HG03066 (cell line): ENCODE measurements around the gene OR10A4.
"Not testable (repeated sequence)": the region's sequence is repeated elsewhere in the genome, so short reads cannot be mapped to it uniquely, and the experiment has no call there.

Source experiments
- ATAC-seq: cut with Tn5 transposase; IDR thresholded peaks from one replicate; pipeline ENCODE4 v1.9.1; 2021; ENCODE audit warnings: low read depth; ENCODE audit not compliant: unreplicated experiment

Gene OR10A4, protein sequence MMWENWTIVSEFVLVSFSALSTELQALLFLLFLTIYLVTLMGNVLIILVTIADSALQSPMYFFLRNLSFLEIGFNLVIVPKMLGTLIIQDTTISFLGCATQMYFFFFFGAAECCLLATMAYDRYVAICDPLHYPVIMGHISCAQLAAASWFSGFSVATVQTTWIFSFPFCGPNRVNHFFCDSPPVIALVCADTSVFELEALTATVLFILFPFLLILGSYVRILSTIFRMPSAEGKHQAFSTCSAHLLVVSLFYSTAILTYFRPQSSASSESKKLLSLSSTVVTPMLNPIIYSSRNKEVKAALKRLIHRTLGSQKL

DNA sequence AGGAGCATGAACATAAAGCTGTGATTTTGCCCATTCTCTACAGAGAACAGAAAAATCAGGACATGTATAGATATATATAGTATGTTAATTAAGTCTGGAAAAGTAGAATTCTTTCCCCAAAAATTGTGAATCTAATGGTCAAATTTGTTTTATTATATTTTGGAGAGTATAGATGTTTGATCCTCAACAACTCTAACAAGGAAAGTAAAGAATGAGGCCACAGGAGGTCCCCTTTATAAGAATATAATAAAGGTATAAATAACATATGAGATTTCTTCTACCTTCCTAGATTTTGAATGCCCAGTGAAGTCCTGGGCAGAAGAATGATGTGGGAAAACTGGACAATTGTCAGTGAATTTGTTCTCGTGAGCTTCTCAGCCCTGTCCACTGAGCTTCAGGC is at the start of gene OR10A4:
OR10A4 (plus strand) TSS at position 301 of the 400 bp plus-strand sequence; CDS start at position 324, 23 bp downstream.
- no peak for ATAC-seq

DNA sequence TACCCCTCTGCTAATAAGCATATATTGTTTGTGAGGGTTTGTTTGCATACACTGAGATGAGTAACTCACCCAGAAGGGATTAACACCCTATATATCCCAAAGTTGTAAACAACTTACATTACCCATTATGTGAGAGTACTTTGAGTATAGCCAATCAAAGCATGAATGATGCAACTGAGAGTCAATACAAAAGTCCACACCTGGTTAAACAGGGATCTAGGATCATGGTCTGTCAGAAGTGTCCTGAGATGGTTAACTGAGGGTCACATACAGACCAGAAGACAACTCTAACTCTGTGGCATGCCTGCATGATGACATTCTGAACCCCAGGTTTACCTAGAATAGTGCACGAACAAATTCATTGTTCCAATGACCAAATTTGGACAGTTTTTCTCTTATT is 48.3 kb upstream of the OR10A4 start:
- no peak for ATAC-seq

DNA sequence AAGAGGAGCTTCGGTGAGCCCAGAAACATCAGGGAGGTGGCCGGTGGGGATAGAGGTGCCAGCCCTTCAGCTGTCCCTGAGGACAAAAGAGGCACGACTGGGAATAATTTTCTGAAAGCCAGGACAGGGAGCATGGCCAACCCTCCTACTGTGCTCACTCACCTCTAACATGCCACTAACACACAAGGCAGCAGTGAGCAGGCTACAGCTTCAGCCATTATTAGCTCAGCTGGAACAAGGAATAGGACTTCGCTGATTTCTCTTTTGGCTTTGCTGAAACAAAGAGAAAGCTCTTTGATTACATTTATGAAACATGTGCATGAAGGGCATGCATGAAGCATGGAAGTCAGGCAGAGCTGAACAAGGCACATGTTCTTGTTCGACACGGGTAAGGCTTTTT is 43.1 kb upstream of the OR10A4 start:
- no peak for ATAC-seq

DNA sequence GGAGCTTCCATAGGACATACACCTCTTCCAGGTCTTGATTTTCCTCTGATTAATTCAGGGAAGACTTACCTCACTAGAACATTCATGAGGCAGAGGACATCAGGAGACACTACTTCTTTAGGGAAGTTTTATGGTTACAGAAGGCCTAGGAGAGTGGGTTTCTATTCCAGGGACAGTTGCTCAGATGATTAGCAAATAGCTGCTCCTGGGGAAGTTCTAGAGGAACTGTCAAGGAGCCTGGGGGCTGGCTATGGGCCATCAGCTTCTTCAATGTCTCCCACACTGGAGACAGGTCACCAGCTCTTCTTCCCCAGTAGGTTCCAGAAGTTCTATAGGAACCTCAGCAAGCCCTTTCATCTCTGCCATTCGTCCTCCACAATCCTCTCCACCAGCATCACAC is 42.4 kb upstream of the OR10A4 start:
- no peak for ATAC-seq

DNA sequence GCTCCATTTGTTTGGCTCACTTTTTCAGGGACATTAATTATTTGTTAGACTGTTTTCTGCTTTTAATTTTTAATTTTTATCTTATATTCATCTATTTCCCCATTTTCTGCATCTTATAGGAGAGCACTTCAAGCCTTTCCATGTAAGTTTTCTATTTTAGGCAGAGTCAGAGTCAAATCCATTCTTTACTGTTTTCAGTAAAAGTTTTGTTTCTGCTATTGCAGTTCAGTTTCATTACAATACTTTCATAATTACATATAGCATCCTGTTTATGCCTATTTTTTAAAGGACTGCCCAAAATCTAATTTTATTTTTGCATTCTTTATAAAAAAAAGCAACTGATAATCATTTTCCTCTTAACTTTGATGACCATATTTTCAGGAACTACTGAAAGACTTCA is 34.7 kb upstream of the OR10A4 start:
- no peak for ATAC-seq

DNA sequence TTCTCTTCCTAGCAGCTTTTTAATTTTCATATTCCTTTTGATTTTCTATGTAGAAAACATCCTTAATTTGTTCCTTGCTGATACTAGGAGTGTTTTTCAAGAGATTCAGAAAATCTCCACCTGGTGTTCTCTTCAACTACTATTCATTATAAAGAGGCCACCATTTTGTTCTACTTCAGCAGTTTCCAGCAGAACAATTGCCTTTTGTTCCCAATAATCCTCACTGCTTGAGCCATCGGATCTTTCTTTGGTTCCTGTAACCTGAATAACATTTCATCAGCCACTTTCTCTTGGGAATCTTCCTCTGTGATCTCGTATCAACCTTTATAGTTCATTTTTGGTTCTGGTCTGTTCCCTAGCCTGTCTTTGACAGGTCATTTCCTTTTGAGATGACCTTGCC is 32.8 kb upstream of the OR10A4 start:
- ATAC-seq, result no peak

DNA sequence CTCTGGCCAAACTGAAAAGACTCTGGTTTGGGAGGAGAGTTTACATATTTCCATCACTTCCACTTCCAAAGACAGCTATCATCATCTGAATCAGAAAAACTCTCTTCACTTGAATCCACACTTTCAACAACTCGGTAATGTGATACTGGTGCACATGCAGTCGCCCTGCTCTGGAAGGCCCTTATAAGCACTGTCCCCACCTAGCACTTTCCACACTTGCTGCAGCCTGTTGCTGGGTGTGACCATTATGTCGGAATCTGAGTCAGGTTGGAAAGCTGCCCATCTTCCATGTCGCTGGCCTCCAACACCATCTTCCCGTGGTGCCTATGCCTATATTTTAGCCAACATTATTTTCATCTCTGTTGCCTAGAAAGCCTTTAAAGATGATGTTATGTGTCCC is 32.1 kb upstream of the OR10A4 start:
- no peak for ATAC-seq

DNA sequence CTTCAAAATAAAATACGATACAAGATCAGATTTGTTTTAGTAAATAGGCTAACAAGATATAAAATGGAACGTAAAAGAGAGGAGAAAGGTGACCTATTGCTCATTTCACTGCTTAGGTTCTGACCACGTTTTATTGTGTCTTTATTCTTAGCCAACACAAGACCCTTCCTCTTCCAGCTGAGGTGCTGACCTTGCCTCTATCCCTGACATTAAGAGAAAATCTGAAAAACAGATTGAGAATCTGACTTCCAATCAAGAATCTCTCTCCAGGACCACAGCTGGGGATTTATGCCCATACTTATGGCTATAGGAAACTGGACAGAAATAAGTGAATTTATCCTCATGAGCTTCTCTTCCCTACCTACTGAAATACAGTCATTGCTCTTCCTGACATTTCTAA is 31.0 kb upstream of the OR10A4 start, which contains the start of gene OR10A5:
OR10A5 (plus strand) TSS at position 301 of the 400 bp plus-strand sequence; CDS start at position 301, 0 bp downstream.
- no peak for ATAC-seq

DNA sequence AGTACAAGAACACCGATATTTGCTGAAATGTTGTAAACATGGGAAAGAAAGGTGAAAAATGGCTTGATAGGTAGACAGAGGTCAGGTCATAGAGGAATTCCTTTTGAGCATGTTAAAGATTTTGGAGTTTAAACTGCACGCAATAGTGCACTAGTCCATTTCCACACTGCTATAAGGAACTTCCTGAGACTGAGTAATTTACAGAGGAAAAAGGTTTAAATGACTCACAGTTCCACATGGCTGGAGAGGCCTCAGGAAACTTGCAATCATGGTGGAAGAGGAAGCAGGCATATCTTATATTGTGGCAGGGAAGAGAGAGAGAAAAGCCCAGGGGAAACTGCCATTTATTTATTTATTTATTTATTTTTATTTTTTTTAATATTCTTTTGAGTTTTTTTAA is 25.9 kb upstream of the OR10A4 start:
- no peak for ATAC-seq

DNA sequence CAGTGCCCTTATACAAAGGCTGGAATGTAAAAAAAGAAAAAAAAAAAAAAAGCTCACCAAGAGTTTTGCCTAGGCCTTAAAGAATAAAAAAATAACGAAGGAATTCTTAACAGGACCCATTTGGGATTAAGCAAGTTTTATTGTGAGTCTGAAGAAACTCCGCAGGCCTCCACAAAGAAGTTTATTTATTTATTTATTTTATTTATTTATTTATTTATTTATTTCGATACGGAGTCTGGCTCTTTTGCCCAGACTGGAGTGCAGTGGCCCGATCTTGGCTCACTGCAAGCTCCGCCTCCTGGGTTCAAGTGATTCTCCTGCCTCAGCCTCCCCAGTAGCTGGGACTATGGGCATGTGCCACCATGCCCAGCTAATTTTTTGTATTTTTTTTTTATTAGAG is 21.6 kb upstream of the OR10A4 start:
- not testable (repeated sequence) for ATAC-seq

DNA sequence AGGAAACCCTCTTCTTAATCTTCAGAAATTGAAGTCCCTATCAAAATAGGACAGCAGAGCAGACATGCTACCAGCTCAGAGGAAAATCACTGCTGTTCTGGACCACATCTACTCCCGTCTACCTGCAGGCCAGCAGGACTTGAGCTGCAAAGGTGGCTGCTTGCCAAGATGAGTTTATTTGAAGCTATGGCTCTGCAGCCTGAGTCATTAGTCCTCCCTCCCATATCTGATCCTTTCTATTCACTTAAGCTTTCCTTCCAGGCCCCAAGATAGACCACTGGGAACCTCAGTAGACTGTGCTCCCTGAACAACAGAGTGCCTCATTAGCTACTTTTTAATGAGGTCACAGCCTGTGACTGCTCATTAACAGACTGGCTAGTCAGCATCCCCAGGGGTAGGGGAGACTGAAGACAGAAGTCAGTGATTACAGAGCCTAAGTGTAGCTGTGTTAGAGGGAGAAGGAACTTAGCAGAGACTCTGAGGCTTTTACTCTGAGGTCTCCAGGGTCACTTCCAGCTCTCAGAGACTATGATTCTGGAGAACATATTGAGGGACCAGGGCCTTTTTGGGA is 20.4 kb upstream of the OR10A4 start:
- ATAC-seq, result no peak

DNA sequence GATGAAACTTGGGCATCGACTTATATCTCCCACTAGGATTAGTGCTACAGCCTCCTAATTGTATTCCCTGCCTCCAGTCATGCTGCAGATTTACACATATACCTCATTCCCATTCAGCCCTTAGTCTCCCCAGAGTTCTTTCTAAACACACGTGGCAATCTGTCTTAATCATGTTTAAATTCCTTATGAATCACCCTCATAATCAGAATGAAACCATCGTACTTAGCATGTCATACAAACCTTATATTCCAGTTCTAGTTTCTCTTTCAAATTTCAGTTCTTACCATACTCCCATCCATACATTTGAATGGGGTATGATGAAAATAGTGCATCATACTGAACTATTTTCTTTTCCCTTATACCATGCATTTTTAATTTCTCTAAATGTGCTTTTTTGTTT is 19.6 kb upstream of the OR10A4 start:
- ATAC-seq, result no peak

DNA sequence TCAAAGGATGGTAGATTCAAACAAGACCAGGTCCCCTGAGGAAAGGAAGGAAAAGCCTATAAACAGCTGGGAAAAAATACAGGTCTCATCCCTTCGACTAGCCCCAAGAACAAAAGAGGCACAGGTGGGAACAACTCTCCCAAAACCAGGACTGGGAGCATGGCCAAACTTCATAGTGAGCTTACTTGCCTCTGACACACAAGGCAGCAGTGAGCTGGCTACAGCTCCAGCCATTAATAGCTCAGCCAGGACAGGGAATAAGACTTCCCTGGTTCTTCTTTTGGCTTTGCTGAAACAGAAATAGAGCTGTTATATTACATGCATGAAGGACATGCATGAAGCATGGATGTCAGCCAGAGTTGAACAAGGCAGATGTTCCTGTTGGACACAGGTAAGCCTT is 13.5 kb upstream of the OR10A4 start, which contains the start of gene OR10A2:
OR10A2 (plus strand) TSS at position 97 of the 400 bp plus-strand sequence. CDS start 6,698 bp downstream, outside the sequence.
- ATAC-seq, result no peak

DNA sequence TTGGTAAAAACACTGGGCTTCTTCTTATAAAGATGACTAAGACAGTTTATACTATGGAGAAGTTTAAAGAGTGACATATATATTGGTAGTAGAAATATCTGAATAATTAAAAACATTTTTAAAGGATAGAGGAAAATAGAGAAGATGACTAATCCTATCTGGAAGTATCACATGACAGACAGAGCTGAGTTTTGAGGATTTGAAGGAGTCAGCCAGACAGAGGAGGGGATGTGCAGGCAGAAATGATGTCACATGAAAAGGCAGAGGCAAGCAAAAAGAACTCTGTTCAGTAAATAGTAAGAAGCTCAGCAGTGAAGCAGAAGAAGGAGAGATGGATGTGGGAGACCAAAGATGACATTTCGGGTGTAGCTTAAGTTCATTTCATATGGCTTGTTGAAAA is 12.0 kb upstream of the OR10A4 start:
- no peak for ATAC-seq

DNA sequence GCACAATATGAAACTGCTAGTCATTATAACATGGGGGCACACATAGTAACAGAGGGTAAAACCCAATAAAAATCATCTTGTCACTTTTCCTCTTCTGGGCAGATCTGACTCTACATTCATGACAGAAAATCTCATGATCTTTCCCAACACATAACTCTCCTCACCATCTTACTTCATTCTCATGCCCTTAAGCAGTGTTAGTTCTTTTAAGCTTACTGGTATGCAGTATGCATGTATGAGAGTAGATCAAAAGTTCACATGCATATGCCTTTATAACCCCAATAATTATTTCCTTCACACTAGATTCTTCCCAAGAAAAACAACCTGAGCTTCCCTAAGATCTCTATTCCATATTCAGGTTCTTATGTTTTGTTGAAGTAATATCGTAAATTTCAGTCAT is 5.1 kb upstream of the OR10A4 start:
- ATAC-seq, result no peak

DNA sequence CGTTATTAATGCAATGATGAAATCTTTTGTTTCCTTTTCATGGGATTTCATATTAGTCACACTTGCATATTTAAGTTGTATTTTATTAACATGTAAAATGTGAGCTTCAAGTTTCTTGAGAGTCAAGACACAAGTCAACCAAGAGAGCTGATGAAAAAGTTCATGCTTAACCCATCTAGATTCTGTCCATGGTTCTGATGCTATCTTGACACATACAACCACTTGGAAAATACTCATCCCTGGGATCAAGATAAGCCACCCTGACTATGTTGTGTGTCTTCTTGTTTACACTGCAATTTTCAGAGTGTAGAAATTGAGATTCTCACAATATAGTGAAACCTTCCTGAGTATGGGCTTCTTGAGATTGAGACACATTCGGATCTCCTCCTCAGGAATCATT is 664 bp upstream of the OR10A4 start:
- no peak for ATAC-seq

DNA sequence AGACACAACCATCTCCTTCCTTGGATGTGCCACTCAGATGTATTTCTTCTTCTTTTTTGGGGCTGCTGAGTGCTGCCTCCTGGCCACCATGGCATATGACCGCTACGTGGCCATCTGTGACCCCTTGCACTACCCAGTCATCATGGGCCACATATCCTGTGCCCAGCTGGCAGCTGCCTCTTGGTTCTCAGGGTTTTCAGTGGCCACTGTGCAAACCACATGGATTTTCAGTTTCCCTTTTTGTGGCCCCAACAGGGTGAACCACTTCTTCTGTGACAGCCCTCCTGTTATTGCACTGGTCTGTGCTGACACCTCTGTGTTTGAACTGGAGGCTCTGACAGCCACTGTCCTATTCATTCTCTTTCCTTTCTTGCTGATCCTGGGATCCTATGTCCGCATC is 489 bp downstream of the OR10A4 start:
- ATAC-seq, result no peak

DNA sequence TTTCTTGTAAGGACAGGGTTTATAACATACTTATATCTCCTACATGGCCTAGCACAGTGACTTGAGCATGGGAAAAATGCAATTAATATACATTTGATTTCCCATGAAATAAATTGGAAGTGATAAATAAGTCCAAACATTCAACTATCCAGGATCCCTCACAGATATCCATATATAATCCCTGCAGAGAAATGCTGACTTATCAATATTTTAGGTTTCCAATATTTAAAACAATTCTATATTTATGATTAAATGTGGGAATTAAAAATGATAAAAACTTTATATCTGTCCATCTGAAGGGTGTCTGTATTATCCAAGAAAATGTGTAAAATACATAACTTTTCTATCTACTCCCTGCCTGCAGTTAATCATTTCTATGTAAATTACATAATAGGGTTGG is 6.3 kb downstream of the OR10A4 start:
- no peak for ATAC-seq

DNA sequence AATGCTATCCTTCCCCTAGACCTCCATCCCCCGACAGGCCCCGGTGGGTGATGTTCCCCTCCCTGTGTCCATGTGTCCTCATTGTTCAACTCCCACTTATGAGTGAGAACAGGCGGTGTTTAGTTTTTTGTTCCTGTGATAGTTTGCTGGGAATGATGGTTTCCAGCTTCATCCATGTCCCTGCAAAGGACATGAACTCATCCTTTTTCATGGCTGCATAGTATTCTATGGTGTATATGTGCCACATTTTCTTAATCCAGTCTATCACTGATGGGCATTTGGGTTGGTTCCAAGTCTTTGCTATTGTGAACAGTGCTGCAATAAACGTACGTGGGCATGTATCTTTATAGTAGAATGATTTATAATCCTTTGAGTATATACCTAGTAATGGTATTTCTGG is 11.3 kb downstream of the OR10A4 start:
- not testable (repeated sequence) for ATAC-seq

DNA sequence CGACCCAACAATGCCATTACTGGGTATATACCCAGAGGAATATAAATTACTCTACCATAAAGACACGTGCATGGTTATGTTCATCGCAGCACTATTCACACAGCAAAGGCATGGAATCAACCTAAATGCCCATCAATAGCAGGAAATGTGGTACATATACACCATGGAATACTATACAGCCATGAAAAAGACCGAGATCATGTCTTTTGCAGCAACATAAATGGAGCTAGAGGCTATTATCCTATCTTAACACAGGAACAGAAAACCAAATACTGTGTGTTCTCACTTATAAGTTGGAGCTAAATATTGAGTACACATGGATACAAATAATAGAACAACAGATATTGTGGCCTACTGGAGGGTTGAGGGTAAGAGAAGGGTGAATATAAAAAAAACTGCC is 12.4 kb downstream of the OR10A4 start:
- no peak for ATAC-seq

DNA sequence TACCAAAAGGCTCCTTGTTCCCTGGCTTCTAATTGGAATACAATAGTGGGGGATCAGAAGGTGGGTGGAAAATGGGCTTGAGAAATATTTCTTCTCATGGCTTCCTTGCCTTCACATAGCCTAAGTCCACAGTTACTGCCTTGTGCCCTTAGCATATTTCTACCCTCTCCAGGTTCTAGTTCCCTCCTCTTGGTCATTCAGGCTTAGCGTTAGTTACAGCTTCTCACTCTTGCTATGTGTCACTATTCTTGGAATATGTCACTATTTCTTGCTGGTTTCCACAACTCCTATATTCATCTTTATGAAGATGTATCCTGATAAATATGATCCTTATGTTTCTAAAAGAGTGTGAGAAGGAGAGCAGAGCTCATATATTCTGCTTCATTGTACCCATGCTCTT is 13.4 kb downstream of the OR10A4 start:
- ATAC-seq, result no peak

DNA sequence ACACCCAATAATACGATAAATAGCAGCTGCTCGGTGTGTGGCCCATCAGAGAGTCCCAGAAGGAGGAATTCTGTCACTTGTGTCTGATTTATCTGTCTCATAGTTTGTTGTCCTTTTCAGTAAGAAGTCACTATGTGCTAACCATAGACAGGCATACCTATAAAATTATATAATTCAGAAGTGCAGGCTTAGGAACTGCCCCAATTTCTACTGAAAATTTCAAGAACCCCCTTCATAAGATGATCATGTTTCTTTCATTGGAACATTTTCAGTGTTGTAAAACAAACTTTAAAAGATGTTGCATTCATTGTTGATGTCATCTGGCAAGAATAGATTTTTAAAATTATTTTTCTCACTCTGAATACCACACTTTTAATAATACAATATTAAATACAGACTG is 16.0 kb downstream of the OR10A4 start, which contains the start of gene OR2D2:
OR2D2 (minus strand) TSS at position 101 of the 400 bp plus-strand sequence; CDS start at position 101, 0 bp downstream.
- ATAC-seq, result no peak
